OCI-LY7 (cell line): Measurements from ENCODE around the gene ARHGAP28. TPM values are rescaled to one million over a fixed set of nuclear protein-coding genes. Genes with fewer than 3 reads are reported as not detected.

ENCODE experiments used
- BruUV-seq: library from RNA; stranded (reverse); fragments of 400-500 nt; replicated peaks from 2 replicates; lab custom pipeline; 2021; lab: Mats Ljungman, UMichigan
- CTCF ChIA-PET: fragments of 300-600 bp; sonication (Branson Sonifier 250); formaldehyde crosslinking; loops from one replicate; lab custom pipeline; 2022; ENCODE audit warnings: antibody characterized with exemption; ENCODE audit not compliant: unreplicated experiment; lab: Charles Lee
- POLR2A ChIA-PET: fragments of 300-600 bp; sonication (Branson Sonifier 250); formaldehyde crosslinking; loops from one replicate; lab custom pipeline; 2022; ENCODE audit warnings: antibody characterized with exemption; lab: Charles Lee
- DNase-seq: peaks from one replicate; pipeline ENCODE4 v3.0.0-alpha.2; 2015; ENCODE audit warnings: low spot score
- H2AFZ ChIP-seq: fragments of 200-600 bp; sonication (generic), shearing (Covaris generic); 2 replicates; pipeline ENCODE4 v1.6.1; 2014; ENCODE audit warnings: mild to moderate bottlenecking, antibody characterized with exemption, low read length, moderate library complexity
- H3K27ac ChIP-seq: fragments of 200-600 bp; sonication (generic); 2 replicates; pipeline ENCODE4 v1.5.1; 2014; ENCODE audit warnings: mixed run types, low read depth, mild to moderate bottlenecking, moderate library complexity, low read length, inconsistent platforms; ENCODE audit not compliant: poor library complexity, severe bottlenecking
- H3K36me3 ChIP-seq: fragments of 200-600 bp; sonication (generic); 2 replicates; pipeline ENCODE4 v1.6.1; 2014; ENCODE audit warnings: mild to moderate bottlenecking, antibody characterized with exemption, low read length, moderate library complexity, mixed read lengths; ENCODE audit not compliant: insufficient read depth
- H3K4me1 ChIP-seq: fragments of 200-600 bp; sonication (generic); 2 replicates; pipeline ENCODE4 v1.5.1; 2014; ENCODE audit warnings: mild to moderate bottlenecking, low read length; ENCODE audit not compliant: insufficient read depth, poor library complexity, severe bottlenecking
- H3K4me2 ChIP-seq: fragments of 200-600 bp; sonication (generic); 2 replicates; pipeline ENCODE4 v1.6.1; 2014; ENCODE audit warnings: mild to moderate bottlenecking, low read length
- H3K4me3 ChIP-seq: fragments of 200-600 bp; sonication (generic); 2 replicates; pipeline ENCODE4 v1.5.1; 2014; ENCODE audit warnings: mild to moderate bottlenecking, low read depth, low read length; ENCODE audit not compliant: poor library complexity, severe bottlenecking
- H3K79me2 ChIP-seq: fragments of 200-600 bp; sonication (generic); 2 replicates; pipeline ENCODE4 v1.6.1; 2016; ENCODE audit warnings: low read depth, mild to moderate bottlenecking, low read length, moderate library complexity, mixed read lengths; ENCODE audit not compliant: insufficient read depth
- H3K9me2 ChIP-seq: fragments of 200-600 bp; sonication (generic); 2 replicates; pipeline ENCODE4 v1.6.1; 2016; ENCODE audit warnings: mild to moderate bottlenecking, low read length, mixed read lengths; ENCODE audit not compliant: insufficient read depth
- H3K9me3 ChIP-seq: fragments of 200-600 bp; sonication (generic); 2 replicates; pipeline ENCODE4 v1.6.1; 2014; ENCODE audit warnings: mild to moderate bottlenecking, mixed run types, low read length, mixed read lengths
- H4K20me1 ChIP-seq: fragments of 200-600 bp; sonication (generic); 2 replicates; pipeline ENCODE4 v1.6.1; 2014; ENCODE audit warnings: mild to moderate bottlenecking, antibody characterized with exemption, low read length, moderate library complexity, mixed read lengths; ENCODE audit not compliant: insufficient read depth
- CTCF ChIP-seq: fragments of 200-600 bp; sonication (generic); conservative IDR thresholded peaks from 2 replicates; pipeline ENCODE4 v1.5.1; 2014; ENCODE audit warnings: mild to moderate bottlenecking, antibody characterized with exemption, low read length, moderate library complexity, mixed read lengths
- EZH2phosphoT487 ChIP-seq: fragments of 200-600 bp; sonication (generic); IDR thresholded peaks from 2 replicates; pipeline ENCODE4 v1.6.1; 2018; ENCODE audit warnings: low read depth, borderline replicate concordance, mild to moderate bottlenecking, mixed run types, antibody characterized with exemption, low read length, moderate library complexity, mixed read lengths
- intact Hi-C: fragments of 100-400 bp; cut with micrococcal nuclease; formaldehyde crosslinking; loops from one replicate; pipeline ENCODE4 v1.10.0; 2022; ENCODE audit not compliant: unreplicated experiment
- total RNA-seq, 2 experiments: library from RNA; depleted of rRNA in 1 of 2; stranded (reverse); fragments of >200 nt in 1 of 2; shearing (Covaris generic) in 1 of 2; gene quantifications; 2 replicates each; pipeline ENCODE4 v1.2.3, GENCODE V29; 2014 to 2022

The ARHGAP28 gene
- total RNA-seq, 2 experiments from 2014 or later, result not detected

- H3K4me2 ChIP-seq, result no peak overlapping the region
- ChIA-PET CTCF (no interaction called here), POLR2A (no interaction called here)
- H4K20me1 ChIP-seq, result no peaks in the 10 kb centered on the region
- BruUV-seq, result no TSS peak
- H3K79me2 ChIP-seq, result no peaks in the 10 kb centered on the region
- H3K9me2 ChIP-seq, result no peaks in the 10 kb centered on the region
- H3K27ac ChIP-seq, result no peak overlapping the region
- TF ChIP-seq CTCF (no peak), EZH2phosphoT487 (no peak)
- no peaks in the 10 kb centered on the region for H3K36me3 ChIP-seq
- H3K4me3 ChIP-seq, result no peak overlapping the region
- intact Hi-C loops, result no loop called here
- DNase-seq, result no peak
- no peak overlapping the region for H2AFZ ChIP-seq
- no peaks in the 10 kb centered on the region for H3K9me3 ChIP-seq
- no peaks in the 10 kb centered on the region for H3K4me1 ChIP-seq
Observed at GRCh38 chr18:6927153-6927552, 197.6 kb downstream of the ARHGAP28 start.

- no TSS peak for BruUV-seq
- no peaks in the 10 kb centered on the region for H3K4me1 ChIP-seq
Observed at GRCh38 chr18:6928359-6928758, 198.8 kb downstream of the ARHGAP28 start.

More at GRCh38 chr18:6928359-6928758, 198.8 kb downstream of the ARHGAP28 start:
- ChIA-PET CTCF (no interaction called here), POLR2A (no interaction called here)
- Histone ChIP-seq H3K79me2 (no peaks in the 10 kb centered on the region), H3K4me2 (no peak overlapping the region), H3K27ac (no peak overlapping the region), H2AFZ (no peak overlapping the region), H3K36me3 (no peaks in the 10 kb centered on the region), H3K9me2 (no peaks in the 10 kb centered on the region), H3K4me3 (no peak overlapping the region), H3K9me3 (no peaks in the 10 kb centered on the region), H4K20me1 (no peaks in the 10 kb centered on the region)
- no peak for TF ChIP-seq EZH2phosphoT487
- no peak for TF ChIP-seq CTCF
- no peak for DNase-seq
- intact Hi-C loops, result no loop called here
